ENCODE measurements around the gene SGCE. TPM values are rescaled to one million over a fixed set of nuclear protein-coding genes. Genes with fewer than 3 reads are reported as not detected.

Gene SGCE
- total RNA-seq, 1 experiment from 2014 or later, result 17.4 TPM

DNA sequence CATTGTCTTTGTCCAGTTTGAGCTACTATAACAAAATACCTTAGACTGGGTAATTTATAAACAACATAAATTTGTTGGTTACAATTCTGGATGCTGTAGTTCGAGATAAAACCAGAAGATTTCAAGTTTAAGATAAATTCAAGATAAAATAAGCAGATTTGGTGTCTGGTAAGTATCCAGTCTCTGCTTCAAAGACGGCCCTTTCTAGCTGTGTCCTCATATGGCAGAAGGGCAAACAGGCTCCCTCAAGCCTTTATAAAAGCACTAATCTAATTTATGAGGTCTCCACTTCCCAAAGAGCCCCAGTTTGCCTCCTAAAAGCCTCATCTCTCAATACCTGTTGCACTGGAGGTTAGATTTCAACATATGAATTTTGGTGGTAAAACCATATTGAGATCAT, 31.1 kb upstream of the SGCE start:
- TF ChIP-seq REST (IDR thresholded peaks at IDR 0.05; ENCODE audit: low read depth) (no peak), ATF3 (IDR thresholded peaks at IDR 0.05) (no peak), SIN3A (IDR thresholded peaks at IDR 0.05; ENCODE audit: low read depth) (no peak), TCF7L2 (IDR thresholded peaks at IDR 0.05; ENCODE audit: borderline replicate concordance, extremely low read depth, insufficient read depth, insufficient read length) (no peak), CBX3 (IDR thresholded peaks at IDR 0.05; ENCODE audit: low read depth) (no peak), YY1 (IDR thresholded peaks at IDR 0.05; ENCODE audit: extremely low read depth, insufficient replicate concordance, low read depth, low read length) (no peak), ZNF274 (IDR thresholded peaks at IDR 0.05; ENCODE audit: low read depth, low read length) (no peak), RAD21 (IDR thresholded peaks at IDR 0.05; ENCODE audit: low read depth) (no peak), SP1 (IDR thresholded peaks at IDR 0.05; ENCODE audit: low read depth) (no peak), SRF (IDR thresholded peaks at IDR 0.05; ENCODE audit: low read depth) (no peak), CTCF (IDR thresholded peaks at IDR 0.05 in 2 of 3, conservative IDR thresholded peaks at IDR 0.05 in 1 of 3; ENCODE audit: borderline replicate concordance in 1 of 3, insufficient read depth in 1 of 3, low read depth in 2 of 3, low read length in 2 of 3) (no peak), ZFX (IDR thresholded peaks at IDR 0.05) (no peak)
- H3K4me3 ChIP-seq (replicated peaks in 1 of 2; ENCODE audit: low read depth in 1 of 2, low read length in 2 of 2), result no peak overlapping the region
- H3K79me2 ChIP-seq (ENCODE audit: insufficient read depth, low read length), result no peaks in the 10 kb centered on the region
- no peak for ATAC-seq
- H3K9me3 ChIP-seq (ENCODE audit: control insufficient read depth in 1 of 2, insufficient read depth in 1 of 2, low read depth in 1 of 2, low read length in 2 of 2), result no peaks in the 10 kb centered on the region
- intact Hi-C loops (cut with micrococcal nuclease), result no loop called here
- ChIA-PET POLR2A (no interaction called here), CTCF (no interaction called here), RAD21 (ENCODE audit: low non-redundant PET in 1 of 2, low total read pairs in 2 of 2, uncharacterized antibody in 2 of 2, unreplicated experiment in 2 of 2) (no interaction called here)
- H3K4me1 ChIP-seq (ENCODE audit: control insufficient read depth in 1 of 2, insufficient read depth in 2 of 2, low read length in 2 of 2), result peaks cover 3 to 4% of the 10 kb centered on the region in 2 experiments; a peak in 2 of 4 replicates
- H2AFZ ChIP-seq (ENCODE audit: low read depth, low read length, poor library complexity, severe bottlenecking), result no peak overlapping the region
- BruUV-seq (replicated peaks), result no TSS peak
- no peak overlapping the region for H3K4me2 ChIP-seq (ENCODE audit: low read length)
- no peaks in the 10 kb centered on the region for H4K20me1 ChIP-seq (ENCODE audit: insufficient read depth)
- H3K9ac ChIP-seq (ENCODE audit: low read length), result no peak overlapping the region
- DNase-seq (ENCODE audit: low read depth, low spot score), result no peak
- H3K9me2 ChIP-seq (ENCODE audit: insufficient read depth), result no peaks in the 10 kb centered on the region
- H3K36me3 ChIP-seq (ENCODE audit: control insufficient read depth in 1 of 2, insufficient read depth in 2 of 2, low read length in 2 of 2), result no peaks in the 10 kb centered on the region
- H3K27me3 ChIP-seq (ENCODE audit: insufficient read depth, low read length), result no peaks in the 10 kb centered on the region
- no peak overlapping the region for H3K27ac ChIP-seq (ENCODE audit: low read depth, low read length)

Measured in HCT116 (cell line).